ENCODE data around the gene FAM117A. TPM values are rescaled to one million over a fixed set of nuclear protein-coding genes. Genes with fewer than 3 reads are reported as not detected.

The FAM117A gene
- total RNA-seq, 1 donor from 2014 or later, result 30.0 TPM

DNA sequence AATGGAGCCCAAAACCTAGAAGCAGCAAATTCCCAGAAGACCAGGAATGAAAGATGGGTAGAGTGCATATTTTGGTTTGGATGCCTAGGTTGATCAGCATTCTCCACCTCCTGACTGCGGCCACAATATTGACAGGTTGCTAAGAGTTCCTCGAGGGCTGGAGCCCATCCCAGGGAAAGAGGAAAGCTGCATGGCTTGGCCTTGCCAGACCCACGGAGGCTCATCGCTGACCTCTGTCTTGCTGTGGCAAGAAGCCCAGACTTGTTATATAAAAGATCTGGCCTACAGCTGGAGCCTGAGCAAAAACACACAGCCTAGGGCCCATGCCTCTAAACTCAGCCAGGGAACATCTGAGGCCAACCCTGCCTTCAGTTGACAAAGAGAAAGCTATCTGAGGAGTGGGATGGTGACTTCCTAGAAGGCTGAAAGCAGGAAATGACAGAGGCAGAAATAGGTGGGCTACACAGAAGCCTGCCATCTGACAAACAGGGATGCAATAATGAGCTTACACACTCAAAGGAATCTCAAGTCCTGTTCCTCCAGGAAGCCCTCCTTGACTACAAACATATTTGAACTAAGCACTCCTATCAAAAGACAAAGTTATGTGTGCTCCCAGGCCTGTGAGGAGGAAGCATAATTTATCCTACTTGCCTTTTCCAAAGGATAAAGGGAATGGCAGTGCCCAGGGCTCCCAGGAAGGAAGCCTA lies 33.7 kb downstream of the FAM117A start:
- H3K36me3 Mint-ChIP-seq (ENCODE audit: low read depth), result peaks cover 69% of the 10 kb centered on the region
- peaks cover 45% of the 10 kb centered on the region for H3K4me1 Mint-ChIP-seq
- no peak overlapping the region for H3K27ac Mint-ChIP-seq
- ATAC-seq (ENCODE audit: low read depth) (no peak), DNase-seq (no peak)
- CTCF ChIA-PET, result no interaction called here
- H3K9me3 Mint-ChIP-seq, result peaks cover 2% of the 10 kb centered on the region
- H3K4me3 Mint-ChIP-seq, result no peak overlapping the region
- TF ChIP-seq, protein P1, sequence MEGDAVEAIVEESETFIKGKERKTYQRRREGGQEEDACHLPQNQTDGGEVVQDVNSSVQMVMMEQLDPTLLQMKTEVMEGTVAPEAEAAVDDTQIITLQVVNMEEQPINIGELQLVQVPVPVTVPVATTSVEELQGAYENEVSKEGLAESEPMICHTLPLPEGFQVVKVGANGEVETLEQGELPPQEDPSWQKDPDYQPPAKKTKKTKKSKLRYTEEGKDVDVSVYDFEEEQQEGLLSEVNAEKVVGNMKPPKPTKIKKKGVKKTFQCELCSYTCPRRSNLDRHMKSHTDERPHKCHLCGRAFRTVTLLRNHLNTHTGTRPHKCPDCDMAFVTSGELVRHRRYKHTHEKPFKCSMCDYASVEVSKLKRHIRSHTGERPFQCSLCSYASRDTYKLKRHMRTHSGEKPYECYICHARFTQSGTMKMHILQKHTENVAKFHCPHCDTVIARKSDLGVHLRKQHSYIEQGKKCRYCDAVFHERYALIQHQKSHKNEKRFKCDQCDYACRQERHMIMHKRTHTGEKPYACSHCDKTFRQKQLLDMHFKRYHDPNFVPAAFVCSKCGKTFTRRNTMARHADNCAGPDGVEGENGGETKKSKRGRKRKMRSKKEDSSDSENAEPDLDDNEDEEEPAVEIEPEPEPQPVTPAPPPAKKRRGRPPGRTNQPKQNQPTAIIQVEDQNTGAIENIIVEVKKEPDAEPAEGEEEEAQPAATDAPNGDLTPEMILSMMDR (IDR thresholded peaks at IDR 0.05), result no peak
- POLR2A ChIA-PET, result interaction anchor here (0.7 to 1.2 kb wide), 2 partner anchors 20 to 48 kb away, joined by 3 to 11 read pairs; no protein-coding TSS in a partner anchor
- no peaks in the 10 kb centered on the region for H3K27me3 Mint-ChIP-seq
- intact Hi-C loops (cut with micrococcal nuclease), result no loop called here

DNA sequence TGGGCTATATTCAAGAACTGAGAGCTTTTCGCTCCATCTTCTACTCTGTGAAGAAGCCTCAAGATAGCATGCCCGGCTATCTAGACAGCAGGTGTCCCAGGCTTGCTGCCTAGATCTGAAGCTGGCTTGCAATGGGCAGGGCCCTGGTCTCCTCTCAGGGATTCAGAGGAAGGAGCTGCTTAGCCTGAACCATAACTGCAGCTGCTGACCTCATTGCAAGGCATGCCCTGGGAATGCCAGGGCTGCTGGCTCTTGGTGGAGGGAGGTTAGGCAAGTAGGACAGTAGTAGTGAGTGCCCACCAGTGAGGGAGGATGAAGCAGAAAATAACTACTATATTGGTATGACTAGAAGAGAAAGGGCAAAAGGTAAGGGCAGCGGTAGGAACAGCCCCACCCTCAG lies 34.9 kb downstream of the FAM117A start:
- no peak overlapping the region for H3K27ac Mint-ChIP-seq
- no peak for DNase-seq
- POLR2A ChIA-PET, result interaction anchor here (0.7 to 1.2 kb wide), 2 partner anchors 19 to 49 kb away, joined by 3 to 11 read pairs; no protein-coding TSS in a partner anchor
- TF ChIP-seq, protein P1 (IDR thresholded peaks at IDR 0.05), result no peak
- intact Hi-C loops (cut with micrococcal nuclease), result loop anchor here (5.0 kb wide), 1 partner anchor 33 kb away; the partner anchor contains the start of gene FAM117A
- peaks cover 73% of the 10 kb centered on the region for H3K36me3 Mint-ChIP-seq (ENCODE audit: low read depth)
- no peak overlapping the region for H3K4me3 Mint-ChIP-seq
- CTCF ChIA-PET, result interaction anchor here (1.8 kb wide), 1 partner anchor 158 kb away, joined by 4 read pairs; no protein-coding TSS in a partner anchor
- H3K27me3 Mint-ChIP-seq, result no peaks in the 10 kb centered on the region
- no peak for ATAC-seq (ENCODE audit: low read depth)
- peaks cover 52% of the 10 kb centered on the region for H3K4me1 Mint-ChIP-seq
- no peaks in the 10 kb centered on the region for H3K9me3 Mint-ChIP-seq

DNA sequence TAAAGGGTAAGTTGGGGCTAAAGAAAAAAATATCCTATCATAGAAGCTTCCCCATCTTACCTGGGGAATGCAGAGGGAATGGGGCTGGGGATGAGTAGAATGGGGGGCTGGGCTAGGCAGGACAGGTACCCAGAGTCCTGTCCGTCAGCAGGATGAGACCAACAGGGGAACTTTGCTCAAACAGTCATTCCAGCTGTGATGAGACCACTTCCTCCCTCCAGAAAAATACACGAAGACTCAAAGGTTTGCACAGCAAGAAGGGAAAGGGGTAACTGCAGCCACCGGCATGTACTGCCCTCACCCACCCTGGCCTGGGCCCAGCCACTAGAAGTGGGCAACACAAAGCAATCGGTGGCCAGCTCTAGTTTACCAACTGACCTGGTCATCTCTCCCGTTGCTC lies 35.5 kb downstream of the FAM117A start:
- ChIA-PET POLR2A (no interaction called here), CTCF (interaction anchor here (1.8 kb wide), 1 partner anchor 158 kb away, joined by 4 read pairs; no protein-coding TSS in a partner anchor)
- no peak for ATAC-seq (ENCODE audit: low read depth)
- no peak for DNase-seq
- peaks cover 58% of the 10 kb centered on the region for H3K4me1 Mint-ChIP-seq
- no peak overlapping the region for H3K4me3 Mint-ChIP-seq
- TF ChIP-seq, protein P1 (IDR thresholded peaks at IDR 0.05), result no peak
- H3K9me3 Mint-ChIP-seq, result no peaks in the 10 kb centered on the region
- intact Hi-C loops (cut with micrococcal nuclease), result loop anchor here (5.0 kb wide), 1 partner anchor 34 kb away; the partner anchor contains the start of gene FAM117A
- H3K36me3 Mint-ChIP-seq (ENCODE audit: low read depth), result peaks cover 79% of the 10 kb centered on the region
- peak overlapping the region; percentile 10 for H3K27ac Mint-ChIP-seq
- no peaks in the 10 kb centered on the region for H3K27me3 Mint-ChIP-seq

DNA sequence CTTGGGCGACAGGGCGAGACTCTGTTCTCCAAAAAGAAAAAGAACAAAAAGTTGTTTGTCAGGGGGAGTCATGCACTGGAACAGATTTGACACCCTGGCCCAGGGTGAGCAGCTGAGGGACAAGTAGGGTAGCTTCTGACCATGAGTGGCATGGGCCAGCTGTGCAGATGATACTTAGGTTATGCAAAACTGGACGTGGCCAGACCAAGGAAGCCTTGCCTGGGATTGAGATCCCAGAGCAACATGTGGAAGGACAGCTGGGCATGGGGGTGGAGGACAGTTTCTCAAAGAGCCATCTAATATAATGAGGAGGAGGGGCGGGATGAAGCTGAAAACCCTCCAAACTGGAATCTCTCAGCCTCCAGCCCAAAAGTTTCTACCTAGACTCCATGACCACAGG lies 36.6 kb downstream of the FAM117A start:
- POLR2A ChIA-PET, result no interaction called here
- no peak for ATAC-seq (ENCODE audit: low read depth)

More for the DNA sequence above, 36.6 kb downstream of the FAM117A start:
- Mint-ChIP-seq H3K27me3 (no peaks in the 10 kb centered on the region), H3K9me3 (no peaks in the 10 kb centered on the region), H3K4me3 (no peak overlapping the region), H3K4me1 (peaks cover 50% of the 10 kb centered on the region), H3K36me3 (ENCODE audit: low read depth) (peaks cover 77% of the 10 kb centered on the region), H3K27ac (no peak overlapping the region)
- intact Hi-C loops (cut with micrococcal nuclease), result loop anchor here (5.0 kb wide), 1 partner anchor 35 kb away; the partner anchor contains the start of gene FAM117A
- TF ChIP-seq, protein P1 (IDR thresholded peaks at IDR 0.05), result no peak
- DNase-seq, result no peak
- CTCF ChIA-PET, result no interaction called here
